CD4-positive, alpha-beta T cell treated with Interferon gamma for 1 hour (primary cell): ENCODE measurements around the gene ARL2.
"Not testable (repeated sequence)": the region's sequence is repeated elsewhere in the genome, so short reads cannot be mapped to it uniquely, and the experiment has no call there.

Source experiments
- DNase-seq: peaks from one replicate; pipeline ENCODE4 v3.0.0-alpha.2; 2020

Gene ARL2

GRCh38 chr11:65008873-65009272 lies 5.1 kb upstream of the ARL2 start:
- DNase-seq = no peak

- DNase-seq = peak; percentile 90
Observed at GRCh38 chr11:65013130-65013887, 651 bp upstream of the ARL2 start.

- DNase-seq = no peak
Observed at GRCh38 chr11:65014726-65015227, 817 bp downstream of the ARL2 start.

- no peak for DNase-seq
Observed at GRCh38 chr11:65016705-65017104, 2.7 kb downstream of the ARL2 start.

- DNase-seq = no peak
Observed at GRCh38 chr11:65017937-65018336, 4.0 kb downstream of the ARL2 start.

- no peak for DNase-seq
Observed at GRCh38 chr11:65019824-65020223, 5.9 kb downstream of the ARL2 start.

GRCh38 chr11:65021003-65021402 lies 7.0 kb downstream of the ARL2 start:
- no peak for DNase-seq

- DNase-seq = no peak
Observed at GRCh38 chr11:65021509-65021908, 7.5 kb downstream of the ARL2 start.

GRCh38 chr11:65023502-65023901 lies 9.5 kb downstream of the ARL2 start:
- not testable (repeated sequence) for DNase-seq

- no peak for DNase-seq
Observed at GRCh38 chr11:65026810-65027209, 12.8 kb downstream of the ARL2 start.

GRCh38 chr11:65027213-65028067 lies 13.5 kb downstream of the ARL2 start, which contains the start of gene SNX15:
Gene SNX15 (plus strand): TSS chr11:65027439. CDS start chr11:65027538, 99 bp downstream.
- peak; percentile 89 for DNase-seq

- no peak for DNase-seq
Observed at GRCh38 chr11:65032216-65032615, 18.3 kb downstream of the ARL2 start.

GRCh38 chr11:65034423-65034822 lies 20.5 kb downstream of the ARL2 start:
- DNase-seq = no peak

GRCh38 chr11:65035579-65035978 lies 21.6 kb downstream of the ARL2 start:
- no peak for DNase-seq

- no peak for DNase-seq
Observed at GRCh38 chr11:65036931-65037330, 23.0 kb downstream of the ARL2 start.

- DNase-seq = no peak
Observed at GRCh38 chr11:65040520-65040846, 26.5 kb downstream of the ARL2 start.

GRCh38 chr11:65040847-65041622 lies 27.1 kb downstream of the ARL2 start, which contains the start of gene SAC3D1:
Gene SAC3D1 (plus strand): TSS chr11:65041210. CDS start chr11:65041293, 83 bp downstream.
- DNase-seq = peak; percentile 89

GRCh38 chr11:65042891-65043290 lies 28.9 kb downstream of the ARL2 start:
- no peak for DNase-seq

- peak; percentile 35 for DNase-seq
Observed at GRCh38 chr11:65043881-65044501, 30.0 kb downstream of the ARL2 start.

GRCh38 chr11:65045061-65045460 lies 31.1 kb downstream of the ARL2 start:
- no peak for DNase-seq

- DNase-seq = no peak
Observed at GRCh38 chr11:65045728-65046127, 31.8 kb downstream of the ARL2 start.
